22Rv1 (cell line): ENCODE measurements around the gene KLF13.

Experiments used
- ZFX ChIP-seq: fragments of 450-650 bp; IDR thresholded peaks from 2 replicates; pipeline ENCODE4 v1.6.1; 2017; ENCODE audit warnings: antibody characterized with exemption, borderline replicate concordance
- TF ChIP-seq, protein P1 (sequence below): fragments of 450-650 bp; IDR thresholded peaks from 2 replicates; pipeline ENCODE4 v1.5.1; 2017; ENCODE audit warnings: mild to moderate bottlenecking

DNA sequence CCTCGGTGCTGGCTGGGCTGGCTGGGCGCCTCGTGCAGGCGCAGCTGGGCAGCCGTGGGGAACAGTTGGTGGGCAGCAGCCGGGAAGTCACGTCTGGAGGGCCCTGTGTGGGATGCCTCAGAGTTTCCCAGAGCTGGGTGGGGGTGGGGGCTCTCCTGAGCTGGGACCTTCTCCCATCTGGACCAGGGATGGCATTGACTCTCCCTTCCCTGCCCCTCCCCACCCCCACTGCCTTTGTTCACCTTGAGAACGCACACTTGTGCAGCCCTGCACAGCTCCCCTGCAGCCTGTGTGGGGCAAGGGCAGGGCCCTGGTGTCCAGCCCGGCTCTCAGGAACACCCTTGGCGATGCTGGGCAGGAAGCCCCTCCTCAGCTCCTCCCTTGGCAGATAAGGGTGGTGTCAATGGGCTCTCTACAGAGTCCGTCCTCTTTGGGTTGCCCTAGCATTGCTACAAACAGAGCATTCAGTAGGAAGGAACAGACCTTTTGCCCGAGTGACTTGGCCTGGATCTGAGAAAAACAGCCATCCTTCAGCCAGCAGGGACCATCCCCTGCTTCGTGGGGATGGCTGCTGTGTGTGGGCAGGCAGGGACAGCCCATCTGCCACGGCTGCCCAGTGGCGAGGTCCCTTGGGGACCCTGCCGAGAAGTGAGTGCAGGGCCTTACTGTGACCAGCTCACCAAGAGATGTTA, 25.5 kb upstream of the KLF13 start:
- TF ChIP-seq, protein P1, sequence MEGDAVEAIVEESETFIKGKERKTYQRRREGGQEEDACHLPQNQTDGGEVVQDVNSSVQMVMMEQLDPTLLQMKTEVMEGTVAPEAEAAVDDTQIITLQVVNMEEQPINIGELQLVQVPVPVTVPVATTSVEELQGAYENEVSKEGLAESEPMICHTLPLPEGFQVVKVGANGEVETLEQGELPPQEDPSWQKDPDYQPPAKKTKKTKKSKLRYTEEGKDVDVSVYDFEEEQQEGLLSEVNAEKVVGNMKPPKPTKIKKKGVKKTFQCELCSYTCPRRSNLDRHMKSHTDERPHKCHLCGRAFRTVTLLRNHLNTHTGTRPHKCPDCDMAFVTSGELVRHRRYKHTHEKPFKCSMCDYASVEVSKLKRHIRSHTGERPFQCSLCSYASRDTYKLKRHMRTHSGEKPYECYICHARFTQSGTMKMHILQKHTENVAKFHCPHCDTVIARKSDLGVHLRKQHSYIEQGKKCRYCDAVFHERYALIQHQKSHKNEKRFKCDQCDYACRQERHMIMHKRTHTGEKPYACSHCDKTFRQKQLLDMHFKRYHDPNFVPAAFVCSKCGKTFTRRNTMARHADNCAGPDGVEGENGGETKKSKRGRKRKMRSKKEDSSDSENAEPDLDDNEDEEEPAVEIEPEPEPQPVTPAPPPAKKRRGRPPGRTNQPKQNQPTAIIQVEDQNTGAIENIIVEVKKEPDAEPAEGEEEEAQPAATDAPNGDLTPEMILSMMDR = no peak
- TF ChIP-seq ZFX = no peak
